ENCODE results near the gene DDR2.
"Not testable (repeated sequence)": the region's sequence is repeated elsewhere in the genome, so short reads cannot be mapped to it uniquely, and the experiment has no call there.

Gene DDR2

GRCh38 chr1:162590101-162590500 is 42.2 kb upstream of the DDR2 start:
- H3K4me1 ChIP-seq: no peaks in the 10 kb centered on the region
- H3K4me3 ChIP-seq (ENCODE audit: low read depth, low read length): no peak overlapping the region
- H3K4me2 ChIP-seq (ENCODE audit: low read length): no peak overlapping the region
- H3K36me3 ChIP-seq (ENCODE audit: control insufficient read depth, insufficient read depth, low read length): no peaks in the 10 kb centered on the region
- H2AFZ ChIP-seq: no peak overlapping the region
- H3K27me3 ChIP-seq (ENCODE audit: control insufficient read depth, insufficient read depth, low read length): no peaks in the 10 kb centered on the region
- H3K9me3 ChIP-seq (ENCODE audit: control insufficient read depth, low read length): no peaks in the 10 kb centered on the region
- TF ChIP-seq CTCF (IDR thresholded peaks at IDR 0.05): no peak
- H3K9ac ChIP-seq: no peak overlapping the region
- H3K27ac ChIP-seq: no peak overlapping the region
- H3K79me2 ChIP-seq: no peaks in the 10 kb centered on the region

GRCh38 chr1:162590686-162591085 is 41.6 kb upstream of the DDR2 start:
- no peak overlapping the region for H3K4me2 ChIP-seq (ENCODE audit: low read length)

GRCh38 chr1:162596514-162597170 is 35.6 kb upstream of the DDR2 start:
- Histone ChIP-seq H3K27me3 (ENCODE audit: control insufficient read depth, insufficient read depth, low read length) (no peaks in the 10 kb centered on the region), H3K27ac (no peak overlapping the region), H3K36me3 (ENCODE audit: control insufficient read depth, insufficient read depth, low read length) (no peaks in the 10 kb centered on the region), H3K9ac (no peak overlapping the region), H3K79me2 (no peaks in the 10 kb centered on the region), H3K4me3 (ENCODE audit: low read depth, low read length) (no peak overlapping the region), H3K4me2 (ENCODE audit: low read length) (no peak overlapping the region), H3K4me1 (no peaks in the 10 kb centered on the region), H3K9me3 (ENCODE audit: control insufficient read depth, low read length) (no peaks in the 10 kb centered on the region), H2AFZ (no peak overlapping the region)
- no peak for TF ChIP-seq CTCF (IDR thresholded peaks at IDR 0.05)

More at GRCh38 chr1:162590686-162591085, 41.6 kb upstream of the DDR2 start:
- H3K4me1 ChIP-seq: no peaks in the 10 kb centered on the region
- H3K4me3 ChIP-seq (ENCODE audit: low read depth, low read length): no peak overlapping the region
- TF ChIP-seq CTCF (IDR thresholded peaks at IDR 0.05): no peak
- H3K9me3 ChIP-seq (ENCODE audit: control insufficient read depth, low read length): no peaks in the 10 kb centered on the region
- no peak overlapping the region for H3K27ac ChIP-seq
- no peak overlapping the region for H2AFZ ChIP-seq
- H3K27me3 ChIP-seq (ENCODE audit: control insufficient read depth, insufficient read depth, low read length): no peaks in the 10 kb centered on the region
- H3K9ac ChIP-seq: no peak overlapping the region
- H3K79me2 ChIP-seq: no peaks in the 10 kb centered on the region
- no peaks in the 10 kb centered on the region for H3K36me3 ChIP-seq (ENCODE audit: control insufficient read depth, insufficient read depth, low read length)

GRCh38 chr1:162599451-162599850 is 32.8 kb upstream of the DDR2 start:
- H3K27me3 ChIP-seq (ENCODE audit: control insufficient read depth, insufficient read depth, low read length): no peaks in the 10 kb centered on the region
- H3K9me3 ChIP-seq (ENCODE audit: control insufficient read depth, low read length): no peaks in the 10 kb centered on the region
- H3K79me2 ChIP-seq: no peaks in the 10 kb centered on the region
- TF ChIP-seq CTCF (IDR thresholded peaks at IDR 0.05): no peak
- no peaks in the 10 kb centered on the region for H3K36me3 ChIP-seq (ENCODE audit: control insufficient read depth, insufficient read depth, low read length)
- no peak overlapping the region for H3K27ac ChIP-seq
- no peaks in the 10 kb centered on the region for H3K4me1 ChIP-seq
- no peak overlapping the region for H3K4me3 ChIP-seq (ENCODE audit: low read depth, low read length)
- H2AFZ ChIP-seq: no peak overlapping the region
- H3K4me2 ChIP-seq (ENCODE audit: low read length): no peak overlapping the region
- no peak overlapping the region for H3K9ac ChIP-seq

GRCh38 chr1:162603117-162603516 is 29.1 kb upstream of the DDR2 start:
- H3K4me1 ChIP-seq; H3K36me3 ChIP-seq (ENCODE audit: control insufficient read depth, insufficient read depth, low read length); H2AFZ ChIP-seq; H3K4me3 ChIP-seq (ENCODE audit: low read depth, low read length); H3K27ac ChIP-seq; H3K9ac ChIP-seq; H3K79me2 ChIP-seq; H3K27me3 ChIP-seq (ENCODE audit: control insufficient read depth, insufficient read depth, low read length); H3K9me3 ChIP-seq (ENCODE audit: control insufficient read depth, low read length); H3K4me2 ChIP-seq (ENCODE audit: low read length): not testable (repeated sequence)
